Measurements from ENCODE around the gene RHOH. TPM values are rescaled to one million over a fixed set of nuclear protein-coding genes. Genes with fewer than 3 reads are reported as not detected.

RHOH gene
- total RNA-seq, 1 donor from 2014 or later, result 127 TPM

DNA sequence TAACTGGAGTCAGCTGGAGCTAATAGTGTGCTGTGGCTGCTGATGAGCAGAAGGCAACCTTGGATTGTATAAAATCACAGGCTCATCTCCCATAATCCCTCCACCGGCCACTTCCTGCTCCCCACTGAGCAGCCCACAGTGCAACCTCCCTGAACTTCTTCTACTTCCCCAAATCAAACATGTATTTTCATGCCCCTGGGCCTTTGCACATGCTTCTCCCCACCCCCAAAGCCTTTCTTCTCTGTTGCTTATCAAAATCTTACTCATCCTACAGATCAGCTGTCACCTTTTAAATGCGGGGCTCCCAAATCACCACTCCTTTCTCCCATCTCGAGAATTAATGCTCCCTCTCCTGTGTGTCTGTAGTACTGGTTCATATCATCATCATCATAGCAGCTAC, 35.8 kb downstream of the RHOH start:
- intact Hi-C loops (cut with micrococcal nuclease), result no loop called here

DNA sequence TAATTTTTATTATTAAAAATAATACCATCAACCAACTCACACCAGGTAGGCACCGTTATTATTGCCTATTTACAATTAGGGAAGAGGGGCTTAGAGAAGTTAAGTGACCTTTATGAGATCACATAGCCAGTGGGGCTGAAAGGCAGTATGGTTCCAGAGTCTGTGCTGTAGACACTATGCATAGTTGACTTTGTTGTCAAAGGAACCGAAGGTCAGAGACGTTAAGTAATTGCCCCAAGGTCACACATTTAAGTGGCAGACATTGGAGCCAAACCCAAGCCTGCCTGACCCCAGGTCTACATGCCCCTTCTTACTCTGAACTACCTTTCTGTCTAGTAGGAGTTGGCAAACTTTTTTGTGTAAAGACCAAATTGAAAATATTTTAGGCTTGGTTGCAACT, 36.4 kb downstream of the RHOH start:
- intact Hi-C loops (cut with micrococcal nuclease), result no loop called here

DNA sequence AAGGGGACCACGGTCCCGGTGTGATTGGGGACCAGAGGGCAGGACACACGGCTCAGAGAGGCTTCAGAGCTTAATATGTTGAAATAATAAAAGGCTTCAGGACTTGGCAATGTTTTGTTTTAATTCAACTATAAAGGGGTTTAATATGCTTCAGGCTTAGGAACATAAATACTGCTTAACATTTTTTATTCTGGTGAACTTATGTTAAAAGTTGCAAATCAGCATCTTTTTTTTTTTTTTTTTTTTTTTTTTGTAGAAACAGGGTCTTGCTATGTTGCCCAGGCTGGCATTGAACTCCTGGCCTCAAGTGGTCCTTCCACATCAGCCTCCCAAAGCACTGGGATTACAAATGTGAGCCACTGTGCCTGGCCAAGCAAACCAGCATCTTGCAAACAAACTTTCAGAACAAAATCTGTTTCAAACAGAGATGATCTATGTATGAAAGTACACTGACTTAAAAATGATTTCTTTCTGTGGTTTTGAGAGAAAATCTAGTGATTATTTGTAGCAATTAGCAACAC, 37.7 kb downstream of the RHOH start:
- intact Hi-C loops (cut with micrococcal nuclease), result no loop called here

DNA sequence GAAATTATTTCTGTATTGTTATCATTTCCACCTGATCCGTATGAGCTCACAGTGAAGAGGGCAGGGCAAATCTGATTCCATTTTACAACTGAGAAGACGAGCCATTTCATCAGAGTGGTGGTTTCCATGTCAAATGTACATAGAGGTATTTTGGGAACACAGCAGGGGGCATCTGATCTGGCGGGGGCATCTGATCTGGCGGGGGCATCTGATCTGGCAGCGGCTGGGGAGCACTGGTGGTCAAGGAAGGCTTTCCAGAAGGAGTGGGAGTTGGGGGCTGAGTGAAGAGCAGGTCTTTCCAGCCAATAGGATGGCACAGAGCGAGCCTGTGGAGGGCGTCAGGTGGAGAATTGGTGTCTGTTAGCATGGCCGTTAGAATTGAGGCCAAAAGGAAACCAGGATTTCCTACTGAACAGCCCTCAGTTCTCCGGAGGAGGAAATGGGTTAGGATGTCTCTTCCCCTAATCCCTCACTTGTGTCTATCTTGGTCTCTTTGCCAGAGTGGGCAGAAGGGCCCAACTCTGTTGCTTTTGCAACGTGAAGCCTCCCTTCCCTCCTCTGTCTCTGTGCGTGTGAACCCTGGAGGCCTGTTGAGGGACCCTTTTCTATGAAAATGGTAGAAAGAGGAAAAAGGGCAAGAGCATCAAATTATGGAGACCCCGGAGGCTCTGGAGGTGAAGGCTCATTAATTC, 41.3 kb downstream of the RHOH start:
- intact Hi-C loops (cut with micrococcal nuclease), result loop anchor here (1.0 to 2.0 kb wide), 2 partner anchors 8 to 71 kb away; no protein-coding TSS in a partner anchor

DNA sequence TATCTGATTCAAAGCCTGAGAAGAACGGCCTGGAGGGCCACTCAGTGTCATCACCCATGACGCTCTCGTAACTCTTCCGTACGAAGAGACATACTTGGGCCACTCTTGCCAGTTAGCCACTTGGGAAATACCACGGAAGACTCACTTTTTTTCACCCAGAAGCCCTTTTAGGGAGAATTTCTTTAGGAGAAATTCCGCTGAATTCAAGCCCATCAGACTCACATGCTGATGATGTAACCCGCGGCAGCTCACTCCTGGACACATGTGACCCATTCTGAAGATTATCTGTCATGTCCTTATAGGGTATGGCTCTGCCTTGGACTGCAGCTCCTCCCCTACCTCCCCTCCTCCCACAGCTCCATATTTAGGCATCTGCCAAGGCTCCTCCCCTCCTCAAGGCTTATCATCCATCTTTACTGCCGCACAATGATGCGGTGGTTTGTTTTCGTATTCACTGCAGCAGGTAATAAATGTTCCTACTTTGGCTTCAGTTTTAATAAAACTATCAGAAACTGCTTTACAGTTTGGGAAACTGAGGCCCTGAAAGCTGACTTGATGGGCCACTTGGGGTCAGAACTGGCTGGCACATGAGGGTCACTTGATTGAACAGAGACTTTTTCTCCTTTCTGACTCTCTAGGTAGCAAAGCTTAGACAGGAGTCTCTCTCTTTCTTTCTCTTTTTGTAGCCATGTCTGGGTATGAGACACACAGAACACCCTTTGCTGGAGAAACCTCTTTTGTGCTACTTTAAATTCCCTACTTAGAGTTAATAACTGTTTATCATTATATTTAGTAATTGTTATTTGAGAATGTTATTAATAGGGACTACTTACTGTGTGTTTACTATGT, 42.1 kb downstream of the RHOH start:
- intact Hi-C loops (cut with micrococcal nuclease), result loop anchor here (1.0 to 2.0 kb wide), 2 partner anchors 9 to 70 kb away; no protein-coding TSS in a partner anchor

DNA sequence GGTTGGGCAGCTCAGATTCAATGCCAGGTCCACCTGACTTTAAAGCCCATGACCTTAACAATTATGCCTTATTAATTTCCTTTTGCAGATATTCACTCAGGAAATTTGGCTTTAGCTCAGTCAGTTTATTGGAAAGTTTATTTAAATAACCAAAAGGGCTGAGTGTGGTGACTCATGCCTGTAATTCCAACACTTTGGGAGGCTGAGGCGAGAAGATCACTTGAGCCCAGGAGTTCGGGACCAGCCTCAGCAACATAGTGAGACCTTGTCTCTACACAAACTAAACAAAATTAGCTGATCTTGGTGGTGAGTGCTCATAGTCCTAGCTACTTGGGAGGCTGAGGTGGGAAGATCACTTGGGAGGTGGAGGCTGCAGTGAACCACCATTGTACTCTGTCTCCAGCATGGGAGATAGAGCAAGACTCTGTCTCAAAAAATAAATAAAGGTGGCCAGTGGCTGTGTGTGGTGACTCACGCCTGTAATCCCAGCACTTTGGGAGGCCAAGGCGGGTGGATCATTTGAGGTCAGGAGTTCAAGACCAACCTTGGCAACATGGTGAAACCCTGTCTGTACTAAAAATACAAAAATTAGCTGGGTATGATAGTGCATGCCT, 43.3 kb downstream of the RHOH start:
- intact Hi-C loops (cut with micrococcal nuclease), result no loop called here

DNA sequence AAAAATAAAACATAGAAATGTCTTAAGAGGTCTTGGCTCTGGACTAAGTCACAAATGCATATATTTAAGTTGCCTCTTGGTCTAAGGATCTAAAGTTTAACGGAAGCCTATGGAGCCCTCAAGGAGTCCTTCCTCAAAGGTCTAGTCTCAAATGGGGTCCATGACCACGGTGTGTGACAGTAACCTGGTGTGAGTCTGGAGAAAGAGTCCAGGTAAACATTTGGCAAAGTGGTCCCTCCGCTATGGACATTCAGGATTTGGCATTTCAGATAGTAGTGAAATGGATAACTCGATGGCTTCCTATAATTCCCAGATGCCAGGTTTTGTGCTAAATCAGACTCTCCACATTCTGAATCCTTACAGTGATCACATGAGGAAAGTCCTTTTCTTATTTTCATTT, 44.2 kb downstream of the RHOH start:
- intact Hi-C loops (cut with micrococcal nuclease), result no loop called here

DNA sequence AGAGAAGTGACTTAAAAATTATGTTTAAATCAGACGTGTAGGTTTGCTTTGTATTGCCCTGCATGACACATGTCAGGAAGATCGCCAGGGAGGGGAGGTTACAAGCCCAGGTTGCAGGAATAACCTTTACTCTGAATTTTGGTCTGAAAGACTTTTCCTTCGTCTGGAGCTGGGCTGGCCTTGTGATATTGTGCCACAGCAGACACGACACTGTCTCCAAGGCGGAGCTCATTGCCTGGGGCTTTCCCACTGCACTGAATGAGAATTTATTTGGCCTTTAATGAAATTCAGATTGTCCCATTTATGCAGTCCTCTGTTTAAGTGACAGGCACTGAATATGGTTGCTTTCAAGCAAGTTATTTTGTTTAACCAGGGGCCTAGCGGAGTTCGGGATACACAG, 45.1 kb downstream of the RHOH start:
- intact Hi-C loops (cut with micrococcal nuclease), result loop anchor here (2.0 kb wide), 1 partner anchor 15 kb away; no protein-coding TSS in a partner anchor

DNA sequence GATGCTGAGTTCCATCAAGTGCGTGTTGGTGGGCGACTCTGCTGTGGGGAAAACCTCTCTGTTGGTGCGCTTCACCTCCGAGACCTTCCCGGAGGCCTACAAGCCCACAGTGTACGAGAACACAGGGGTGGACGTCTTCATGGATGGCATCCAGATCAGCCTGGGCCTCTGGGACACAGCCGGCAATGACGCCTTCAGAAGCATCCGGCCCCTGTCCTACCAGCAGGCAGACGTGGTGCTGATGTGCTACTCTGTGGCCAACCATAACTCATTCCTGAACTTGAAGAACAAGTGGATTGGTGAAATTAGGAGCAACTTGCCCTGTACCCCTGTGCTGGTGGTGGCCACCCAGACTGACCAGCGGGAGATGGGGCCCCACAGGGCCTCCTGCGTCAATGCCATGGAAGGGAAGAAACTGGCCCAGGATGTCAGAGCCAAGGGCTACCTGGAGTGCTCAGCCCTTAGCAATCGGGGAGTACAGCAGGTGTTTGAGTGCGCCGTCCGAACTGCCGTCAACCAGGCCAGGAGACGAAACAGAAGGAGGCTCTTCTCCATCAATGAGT, 46.6 kb downstream of the RHOH start:
- intact Hi-C loops (cut with micrococcal nuclease), result loop anchor here (2.0 kb wide), 1 partner anchor 17 kb away; no protein-coding TSS in a partner anchor

DNA sequence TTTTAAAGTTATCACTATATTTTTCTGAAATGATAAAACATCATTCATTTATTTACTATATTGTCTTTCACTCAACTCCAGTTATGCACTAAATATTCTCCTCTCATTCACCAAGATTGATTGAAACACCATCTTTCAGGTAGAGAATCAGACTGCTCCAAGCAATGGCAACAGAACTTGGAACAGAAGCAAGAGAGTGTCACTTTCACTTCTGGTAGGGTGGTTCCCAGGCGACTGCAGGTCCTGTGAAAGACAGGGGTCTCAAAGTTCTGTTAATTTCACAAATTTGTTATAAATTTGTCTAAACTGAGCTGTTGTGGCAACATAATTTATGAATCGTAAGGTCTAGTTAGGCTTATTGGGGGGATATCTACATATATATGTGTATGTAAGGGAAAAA, 47.8 kb downstream of the RHOH start:
- intact Hi-C loops (cut with micrococcal nuclease), result no loop called here

DNA sequence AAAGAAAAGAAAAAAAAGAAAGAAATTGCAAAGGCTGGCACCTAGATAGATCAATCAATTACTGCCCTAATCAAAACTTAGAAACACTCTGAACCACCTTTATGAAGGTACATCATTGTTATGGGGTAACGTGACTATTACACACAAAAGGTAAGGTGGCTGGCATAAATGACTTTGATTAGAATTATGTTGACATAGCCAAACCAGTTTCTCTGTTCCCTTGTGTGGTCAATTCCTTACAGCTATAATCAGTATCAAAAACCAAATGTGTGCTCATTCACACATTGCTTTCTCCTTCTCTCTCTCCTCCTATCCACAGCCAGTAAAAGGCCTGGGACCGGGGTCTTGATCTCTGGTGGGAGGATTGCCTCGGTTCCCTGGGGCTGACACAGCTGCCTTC, 48.7 kb downstream of the RHOH start:
- intact Hi-C loops (cut with micrococcal nuclease), result no loop called here

DNA sequence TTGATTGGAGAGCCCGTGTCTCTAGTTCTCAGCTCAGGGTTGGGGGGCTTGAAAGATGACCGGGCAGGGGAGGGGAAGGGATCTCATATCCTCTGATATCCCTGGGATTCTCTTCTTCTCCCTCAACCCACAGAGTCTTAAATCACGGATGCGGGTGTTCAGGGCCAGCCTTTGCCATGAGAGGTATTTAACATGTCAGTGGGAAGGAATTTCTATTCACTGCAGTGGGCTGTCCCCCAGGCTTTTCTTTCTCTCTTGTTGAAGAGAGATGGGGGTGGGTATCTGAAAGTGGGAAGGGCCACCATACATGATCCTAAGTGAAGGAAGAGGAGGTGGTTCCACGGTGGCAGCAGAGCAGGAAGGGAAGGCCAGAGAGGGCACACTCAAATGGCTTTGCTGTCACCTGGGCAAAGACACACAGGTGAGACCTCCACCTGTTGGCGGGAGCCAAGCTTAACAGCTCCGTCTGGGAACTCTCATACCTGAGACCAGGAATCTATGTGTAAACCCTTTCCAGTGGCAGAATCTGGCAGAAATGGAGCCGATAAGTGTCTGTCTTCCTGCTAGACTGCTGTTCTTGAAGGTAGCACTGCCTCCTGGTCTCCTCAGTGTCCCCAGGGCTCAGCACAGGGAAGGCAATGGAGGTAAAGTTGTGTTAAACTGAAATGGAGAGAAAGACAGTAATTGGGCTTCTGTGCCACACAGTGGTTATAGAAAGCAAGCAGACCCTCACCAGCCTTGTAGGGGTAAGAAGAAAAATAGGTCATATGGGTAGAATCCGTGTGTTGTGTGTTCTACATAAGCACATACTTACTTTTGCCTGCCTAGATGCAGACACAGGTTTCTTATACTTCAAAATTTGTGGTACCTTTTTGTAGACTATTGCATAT, 49.4 kb downstream of the RHOH start:
- intact Hi-C loops (cut with micrococcal nuclease), result no loop called here

DNA sequence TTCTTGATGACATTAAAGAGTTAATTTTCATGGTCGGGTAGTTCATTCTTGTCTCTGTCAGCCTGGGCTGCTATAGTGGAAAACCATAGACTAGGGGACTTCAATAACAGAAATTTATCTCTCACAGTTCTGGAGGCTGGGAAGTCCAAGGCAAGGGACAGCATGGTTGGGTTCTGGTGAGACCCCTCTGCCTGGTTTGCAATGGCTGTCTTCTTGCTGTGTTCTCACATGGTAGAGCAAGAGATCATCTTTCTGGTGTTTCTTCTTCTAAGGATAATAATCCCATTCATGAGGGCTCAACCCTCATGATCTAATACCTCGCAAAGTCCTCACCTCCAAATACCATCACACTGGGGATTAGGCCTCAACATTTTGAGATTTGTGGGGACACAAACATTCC, 50.1 kb downstream of the RHOH start:
- intact Hi-C loops (cut with micrococcal nuclease), result no loop called here

DNA sequence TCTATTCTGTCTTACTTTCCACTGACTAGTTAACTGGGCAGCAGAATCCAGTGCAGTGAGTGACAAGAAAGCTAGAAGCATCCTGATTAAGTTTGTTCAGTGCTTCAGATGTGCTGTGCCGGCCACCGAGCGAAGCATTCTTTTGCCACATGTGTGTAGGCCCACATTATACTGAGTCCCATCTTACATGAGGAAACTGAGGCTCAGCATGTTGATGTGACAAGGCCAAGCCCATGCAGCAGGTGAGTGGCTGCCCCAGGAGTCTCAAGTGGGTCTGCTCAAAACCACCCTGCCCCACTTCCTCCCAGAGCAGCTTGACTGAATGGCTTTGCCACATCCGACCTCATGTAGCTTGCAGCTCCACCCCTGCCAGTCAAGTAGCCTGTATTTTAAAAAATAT, 50.5 kb downstream of the RHOH start:
- intact Hi-C loops (cut with micrococcal nuclease), result no loop called here

DNA sequence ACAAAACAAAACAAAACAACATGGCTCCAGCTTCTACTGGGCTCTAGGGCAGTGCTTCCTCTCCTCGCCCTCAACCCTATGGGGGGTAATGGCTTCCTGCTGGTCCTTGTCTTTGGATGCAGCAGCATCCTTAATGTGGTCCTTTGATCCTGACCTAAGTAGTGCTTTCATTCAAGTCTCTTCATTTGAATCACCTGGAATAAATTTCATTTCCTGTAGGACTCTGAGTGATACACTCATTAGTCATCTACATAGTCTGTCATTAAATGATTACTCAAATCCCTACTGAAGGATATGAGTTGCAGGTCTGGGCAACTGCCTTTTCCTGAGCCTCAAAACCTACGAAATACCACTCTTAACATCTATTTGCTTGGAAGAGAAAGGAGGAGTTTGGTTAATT, 54.5 kb downstream of the RHOH start:
- intact Hi-C loops (cut with micrococcal nuclease), result no loop called here

DNA sequence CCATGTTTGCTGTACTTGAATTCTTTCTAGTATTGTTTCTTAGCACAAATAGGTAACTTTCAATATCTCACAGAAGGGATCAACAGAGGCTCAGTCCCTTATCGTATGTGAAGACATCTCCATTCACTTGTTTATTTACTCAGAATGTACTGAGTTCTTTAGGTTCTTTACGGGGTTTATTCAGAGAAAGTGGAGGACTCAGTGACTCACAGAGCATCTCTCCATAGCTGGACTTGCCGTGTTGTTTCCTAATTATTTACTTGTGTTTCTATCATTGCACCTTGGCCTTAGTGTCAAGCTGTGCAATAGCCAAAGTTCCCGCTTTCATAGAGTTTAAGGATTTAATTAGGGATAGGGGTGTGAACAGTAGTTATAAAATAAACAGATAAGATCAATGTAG, 57.1 kb downstream of the RHOH start:
- intact Hi-C loops (cut with micrococcal nuclease), result no loop called here

DNA sequence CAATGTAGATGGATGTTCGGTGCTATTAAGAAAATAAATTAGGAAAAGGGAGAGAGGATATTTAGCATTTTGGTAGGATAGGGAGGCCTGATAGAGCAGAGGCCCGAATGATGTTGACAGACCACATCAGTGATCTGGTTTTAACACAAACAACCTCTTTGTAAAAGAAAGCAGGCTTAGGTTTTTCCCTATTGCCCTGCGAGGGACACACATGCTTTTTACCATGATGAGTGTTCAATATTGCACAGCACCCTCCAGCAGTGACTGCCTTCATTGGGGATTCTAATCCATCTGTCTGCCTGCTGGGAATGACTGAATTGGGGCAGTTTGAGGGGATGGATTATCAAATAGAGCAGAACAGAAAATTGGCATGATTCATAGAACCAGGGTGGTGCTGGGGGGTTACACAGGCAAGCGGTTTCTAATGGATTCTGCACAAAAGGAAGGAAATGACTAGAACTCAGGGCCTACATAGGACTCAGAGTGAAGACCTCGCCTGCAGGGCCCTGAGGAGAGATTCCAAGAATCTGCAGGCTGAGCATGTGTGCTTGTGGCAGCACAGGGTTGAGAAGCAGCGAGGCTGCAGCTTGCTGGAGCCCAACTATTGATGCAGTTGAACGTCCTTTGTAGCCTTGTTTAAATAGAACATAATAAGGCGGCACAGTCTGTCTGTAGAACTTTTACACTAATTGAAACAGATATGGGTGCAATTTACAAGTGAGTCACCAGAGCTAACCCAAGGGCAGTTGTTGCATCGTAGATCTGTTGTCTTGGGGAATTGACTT, 58.0 kb downstream of the RHOH start:
- intact Hi-C loops (cut with micrococcal nuclease), result no loop called here

DNA sequence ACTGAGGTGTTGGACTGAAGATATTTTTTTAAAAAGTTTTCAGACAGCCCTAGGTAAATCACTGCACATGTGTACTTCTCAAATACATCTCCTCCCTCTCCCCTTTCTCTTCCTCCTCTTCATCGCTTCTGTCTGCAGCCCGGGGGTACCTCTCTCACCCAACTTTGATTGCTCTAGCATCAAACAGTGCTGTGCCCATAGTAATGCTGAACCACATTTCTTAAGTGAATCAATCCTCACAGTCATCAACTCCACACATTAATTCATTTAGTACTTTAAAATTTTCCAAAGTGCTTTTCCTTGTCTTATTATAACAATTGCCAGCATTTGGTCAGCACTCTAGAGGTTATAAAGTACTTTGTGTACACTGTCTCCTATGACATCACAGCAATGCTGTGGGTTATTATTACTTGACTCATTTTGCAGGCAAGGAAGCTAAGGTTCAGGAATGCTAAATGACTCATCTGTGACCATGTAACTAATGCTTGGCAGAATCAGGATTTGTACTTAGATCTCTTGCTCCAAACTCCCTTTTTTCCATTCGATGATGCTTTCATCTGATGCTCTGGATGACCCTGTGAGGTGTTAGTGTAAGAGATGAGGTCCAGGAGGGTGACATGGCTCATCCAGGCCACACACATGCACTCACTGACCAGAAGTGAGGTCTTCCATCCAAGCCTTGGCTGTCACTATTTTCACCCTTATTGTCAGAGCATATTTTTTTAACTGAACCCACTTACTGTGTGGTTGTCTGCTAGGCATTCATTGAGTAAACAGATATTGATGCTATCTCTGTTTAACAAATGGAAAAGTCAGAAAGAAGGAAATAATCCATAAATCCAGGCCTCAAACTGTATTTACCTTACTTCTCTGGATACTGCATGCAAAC, 58.8 kb downstream of the RHOH start:
- intact Hi-C loops (cut with micrococcal nuclease), result no loop called here

DNA sequence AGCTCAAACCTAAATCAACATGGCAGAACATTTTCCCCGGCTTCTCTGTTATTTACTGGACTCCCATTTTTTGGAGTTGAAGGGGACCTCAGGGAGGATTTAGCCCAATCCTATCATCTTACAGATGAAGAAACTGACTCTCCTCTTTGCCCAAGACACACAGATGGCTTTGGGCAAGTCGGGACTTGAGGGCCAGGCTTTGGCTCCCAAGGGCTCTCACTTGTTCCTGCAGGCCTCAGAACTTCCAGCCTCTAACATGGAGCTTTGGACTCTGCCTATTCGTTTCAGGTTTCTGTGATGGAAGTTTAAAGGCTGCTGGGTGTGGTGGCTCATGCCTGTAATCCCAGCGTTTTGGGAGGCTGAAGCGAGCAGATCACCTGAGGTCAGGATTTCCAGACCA, 59.5 kb downstream of the RHOH start:
- intact Hi-C loops (cut with micrococcal nuclease), result no loop called here

Data from T-helper 2 cell treated with Interferon-gamma antibody and Interleukin-4, amounts not matched to agents 100 ng/mL and 5 ng/mL, for 36 hours (primary cell).